T-helper 17 cell (primary cell): ENCODE data around the gene FRMD5. TPM values are rescaled to one million over a fixed set of nuclear protein-coding genes. Genes with fewer than 3 reads are reported as not detected.
A peak's percentile ranks its signal among the peaks of the same experiment; 100 is the strongest.
"Not testable (repeated sequence)": the region's sequence is repeated elsewhere in the genome, so short reads cannot be mapped to it uniquely, and the experiment has no call there.

ENCODE experiments used
- ATAC-seq: fragments of 150-1000 bp; cut with Tn5 transposase; 2 replicates; pipeline ENCODE4 v1.10.0; 2021; ENCODE audit warnings: mild to moderate bottlenecking, moderate library complexity
- DNase-seq, 3 donors: peaks; one replicate each; pipeline versions ENCODE4 v3.0.0 to v3.0.0-alpha.2; 2020 to 2021
- H3K9me3 ChIP-seq: one replicate; pipeline ENCODE4 v1.7.0; 2013; ENCODE audit warnings: low read length, mild to moderate bottlenecking; ENCODE audit not compliant: control insufficient read depth, poor library complexity, severe bottlenecking
- H3K27ac Mint-ChIP-seq: one replicate; pipeline ENCODE4 v1.8.0; 2022; ENCODE audit warnings: mild to moderate bottlenecking, moderate library complexity, mixed read lengths
- H3K27me3 Mint-ChIP-seq: one replicate; pipeline ENCODE4 v1.8.0; 2022; ENCODE audit warnings: mixed read lengths
- H3K36me3 Mint-ChIP-seq: one replicate; pipeline ENCODE4 v1.8.0; 2022; ENCODE audit warnings: low read depth, mixed read lengths
- H3K4me1 Mint-ChIP-seq: one replicate; pipeline ENCODE4 v1.8.0; 2022; ENCODE audit warnings: mild to moderate bottlenecking, mixed read lengths
- H3K4me3 Mint-ChIP-seq: one replicate; pipeline ENCODE4 v1.8.0; 2022; ENCODE audit warnings: mild to moderate bottlenecking, moderate library complexity, mixed read lengths
- total RNA-seq, 4 donors: library from RNA in 2 of 4; stranded (reverse) in 2 of 4; gene quantifications; one replicate each; pipeline ENCODE4 v1.2.3 and lab custom pipeline; 2022 to 2026

The FRMD5 gene
- total RNA-seq, 2 donors from 2014 or later: not detected

DNA sequence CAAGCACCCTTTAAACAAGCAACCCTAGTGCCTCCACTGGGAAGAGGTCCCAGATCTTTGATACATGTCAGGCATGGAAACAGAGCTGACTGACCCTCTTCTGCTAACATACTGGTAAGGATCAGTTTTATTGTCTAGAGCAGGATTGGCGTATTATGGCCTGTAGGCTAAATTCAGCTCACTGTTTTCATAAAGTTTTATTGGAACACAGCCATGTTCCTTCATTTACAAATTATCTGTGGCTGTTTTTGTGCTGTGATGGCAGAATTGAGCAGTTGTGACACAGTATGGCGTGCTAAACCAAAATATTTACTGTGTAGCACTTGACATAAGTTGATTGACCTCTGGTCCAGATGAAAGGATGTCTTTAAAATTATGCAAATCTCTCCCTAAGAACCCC is 323.2 kb downstream of the FRMD5 start:
- Mint-ChIP-seq H3K27ac (no peak overlapping the region), H3K36me3 (peaks cover 3% of the 10 kb centered on the region), H3K4me1 (peaks cover 7% of the 10 kb centered on the region), H3K4me3 (no peak overlapping the region), H3K27me3 (no peaks in the 10 kb centered on the region)
- DNase-seq (no peak), ATAC-seq (no peak)
- no peaks in the 10 kb centered on the region for H3K9me3 ChIP-seq

DNA sequence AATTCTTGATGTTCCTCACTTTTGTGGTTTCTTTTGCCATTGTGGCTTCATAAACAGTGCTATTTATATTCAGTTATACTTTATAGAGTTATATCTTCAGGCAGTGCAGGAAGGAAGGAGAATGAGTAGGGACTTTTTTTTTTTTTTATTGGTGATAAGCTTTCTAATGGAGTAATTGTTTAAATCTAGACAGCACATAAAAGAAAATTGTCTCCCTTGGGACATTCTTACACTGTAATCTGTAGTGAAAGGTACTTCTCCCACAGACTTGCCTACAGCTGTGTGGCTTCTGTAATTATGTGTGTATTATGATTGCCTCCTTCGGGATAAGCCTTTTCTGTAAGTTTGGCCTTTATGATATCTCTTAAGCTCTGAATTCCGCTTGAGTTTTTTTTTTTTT is 326.7 kb downstream of the FRMD5 start:
- H3K27me3 Mint-ChIP-seq: no peaks in the 10 kb centered on the region
- H3K27ac Mint-ChIP-seq: peak overlapping the region; percentile 39
- H3K4me1 Mint-ChIP-seq: peaks cover 7% of the 10 kb centered on the region
- peaks cover 5% of the 10 kb centered on the region for H3K36me3 Mint-ChIP-seq
- DNase-seq (no peak), ATAC-seq (no peak)
- no peak overlapping the region for H3K4me3 Mint-ChIP-seq
- no peaks in the 10 kb centered on the region for H3K9me3 ChIP-seq

DNA sequence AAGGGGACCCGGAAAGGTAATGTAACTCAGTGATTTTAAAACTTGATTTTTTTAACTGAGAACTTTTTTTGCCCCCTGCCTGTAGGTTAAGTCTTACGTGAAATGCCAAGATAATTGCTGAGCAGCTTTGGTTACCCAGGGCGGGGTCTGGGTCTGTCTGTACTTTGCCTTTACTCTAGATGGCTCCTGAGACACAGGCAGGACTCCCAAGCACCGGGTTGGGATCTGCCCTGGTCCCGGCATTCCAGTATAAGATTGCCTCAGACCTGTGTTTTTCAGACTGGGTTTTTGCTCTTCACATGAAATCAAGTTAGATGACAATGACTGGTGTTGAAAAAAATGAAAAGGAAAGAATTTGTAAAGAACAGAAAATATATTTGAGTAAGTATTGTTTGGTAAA is 328.0 kb downstream of the FRMD5 start:
- H3K4me1 Mint-ChIP-seq: peaks cover 5% of the 10 kb centered on the region
- no peak overlapping the region for H3K4me3 Mint-ChIP-seq
- no peaks in the 10 kb centered on the region for H3K27me3 Mint-ChIP-seq
- ATAC-seq: no peak
- no peak overlapping the region for H3K27ac Mint-ChIP-seq
- H3K36me3 Mint-ChIP-seq: peaks cover 5% of the 10 kb centered on the region
- DNase-seq: no peak
- H3K9me3 ChIP-seq: no peaks in the 10 kb centered on the region

DNA sequence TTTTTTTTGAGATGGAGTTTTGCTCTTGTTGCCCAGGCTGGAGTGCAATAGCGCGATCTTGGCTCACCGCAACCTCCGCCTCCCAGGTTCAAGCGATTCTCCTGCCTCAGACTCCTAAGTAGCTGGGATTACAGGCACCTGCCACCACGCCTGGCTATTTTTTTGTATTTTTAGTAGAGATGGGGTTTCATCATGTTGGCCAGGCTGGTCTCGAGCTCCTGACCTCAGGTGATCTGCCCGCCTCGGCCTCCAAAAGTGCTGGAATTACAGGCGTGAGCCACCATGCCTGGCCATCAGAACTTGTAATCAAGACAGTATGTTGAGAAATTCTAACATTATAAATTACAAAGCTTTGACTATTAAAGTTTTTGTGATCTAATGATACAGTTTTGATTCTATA is 328.4 kb downstream of the FRMD5 start:
- not testable (repeated sequence) for H3K4me3 Mint-ChIP-seq, H3K4me1 Mint-ChIP-seq, H3K27ac Mint-ChIP-seq, H3K9me3 ChIP-seq, H3K27me3 Mint-ChIP-seq, H3K36me3 Mint-ChIP-seq, ATAC-seq, DNase-seq

DNA sequence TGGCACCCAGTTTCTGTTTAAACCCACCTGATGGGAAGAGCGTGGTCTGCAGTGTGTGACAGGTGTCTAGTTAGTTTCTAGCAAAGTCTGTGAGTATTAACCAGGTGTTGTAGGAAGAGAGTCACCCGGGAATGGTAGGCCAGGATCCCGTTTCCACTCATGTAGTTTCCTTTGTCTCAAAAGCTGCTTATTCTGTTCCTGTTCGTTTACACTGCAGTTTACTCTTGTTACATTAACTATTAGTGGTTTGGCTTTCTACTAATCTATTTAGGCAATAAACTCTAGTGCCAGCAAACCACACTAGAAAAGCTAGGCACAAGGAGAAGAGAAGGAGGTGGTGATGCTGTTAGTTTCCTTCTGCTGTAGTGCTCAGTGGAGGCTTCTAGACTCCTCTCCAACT is 335.5 kb downstream of the FRMD5 start:
- Mint-ChIP-seq H3K27ac (no peak overlapping the region), H3K36me3 (peaks cover 2% of the 10 kb centered on the region), H3K4me1 (peaks cover 2% of the 10 kb centered on the region), H3K4me3 (no peak overlapping the region), H3K27me3 (no peaks in the 10 kb centered on the region)
- no peak for DNase-seq
- H3K9me3 ChIP-seq: no peaks in the 10 kb centered on the region
- no peak for ATAC-seq

DNA sequence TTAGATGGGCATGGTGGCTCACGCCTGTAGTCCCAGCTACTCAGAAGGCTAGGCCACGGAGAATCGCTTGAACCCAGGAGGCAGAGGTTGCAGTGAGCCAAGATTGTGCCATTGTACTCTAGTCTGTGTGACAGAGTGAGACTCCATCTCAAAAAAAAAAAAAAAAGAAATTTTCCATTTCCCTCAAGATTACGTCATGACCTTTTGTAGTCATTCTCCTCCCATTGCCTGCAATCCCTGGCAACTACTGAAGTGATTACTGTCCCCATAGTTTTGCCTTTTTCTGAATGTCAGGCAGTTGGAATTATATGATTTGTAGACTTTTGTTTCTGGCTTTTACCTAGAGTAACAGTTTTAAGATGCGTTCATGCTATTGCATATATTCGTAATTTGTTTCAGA is 340.3 kb downstream of the FRMD5 start:
- Mint-ChIP-seq H3K27me3 (no peaks in the 10 kb centered on the region), H3K36me3 (no peaks in the 10 kb centered on the region), H3K4me1 (peaks cover 2% of the 10 kb centered on the region), H3K4me3 (no peak overlapping the region), H3K27ac (no peak overlapping the region)
- no peaks in the 10 kb centered on the region for H3K9me3 ChIP-seq
- ATAC-seq (no peak), DNase-seq (no peak)

DNA sequence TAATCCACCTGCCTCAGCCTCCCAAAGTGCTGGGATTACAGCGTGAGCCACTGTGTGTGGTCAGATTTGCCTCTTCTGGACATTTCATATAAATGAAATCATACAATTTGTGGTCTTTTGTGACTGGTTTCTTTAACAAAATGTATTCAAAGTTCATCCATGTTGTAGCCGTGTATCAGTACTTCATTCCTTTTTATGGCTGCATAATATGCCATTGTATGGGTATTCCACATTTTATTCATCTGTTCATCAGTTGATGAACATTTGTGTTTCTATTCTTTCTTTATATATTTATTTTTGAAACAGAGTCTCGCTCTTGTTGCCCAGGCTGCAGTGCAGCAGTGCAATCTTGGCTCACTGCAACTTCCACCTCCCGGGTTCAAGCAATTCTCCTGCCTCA is 342.5 kb downstream of the FRMD5 start:
- no peaks in the 10 kb centered on the region for H3K9me3 ChIP-seq
- no peak overlapping the region for H3K27ac Mint-ChIP-seq
- no peak for ATAC-seq
- H3K36me3 Mint-ChIP-seq: no peaks in the 10 kb centered on the region
- H3K4me1 Mint-ChIP-seq: no peaks in the 10 kb centered on the region
- no peak for DNase-seq
- no peak overlapping the region for H3K4me3 Mint-ChIP-seq
- no peaks in the 10 kb centered on the region for H3K27me3 Mint-ChIP-seq

DNA sequence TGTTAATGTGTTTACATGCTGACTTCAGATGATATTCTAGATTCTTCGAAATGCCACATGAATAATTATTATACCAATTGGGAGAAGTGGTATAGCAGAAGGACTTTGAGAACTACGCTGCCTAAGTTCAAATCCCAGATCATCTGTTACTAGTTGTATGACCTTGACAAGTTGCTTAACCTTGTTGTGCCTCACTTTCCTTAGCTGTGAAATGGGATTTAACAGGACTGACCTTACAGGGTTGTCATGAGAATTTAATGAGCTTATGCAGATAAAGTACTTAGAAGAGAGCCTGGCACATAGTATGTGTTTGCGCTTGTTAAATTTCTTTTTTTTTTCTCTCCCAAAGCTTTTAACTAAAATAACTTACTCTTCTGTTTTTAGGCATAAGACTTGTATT is 343.8 kb downstream of the FRMD5 start:
- H3K36me3 Mint-ChIP-seq: no peaks in the 10 kb centered on the region
- no peaks in the 10 kb centered on the region for H3K4me1 Mint-ChIP-seq
- no peaks in the 10 kb centered on the region for H3K9me3 ChIP-seq
- no peak for ATAC-seq
- no peak for DNase-seq
- no peak overlapping the region for H3K27ac Mint-ChIP-seq
- H3K4me3 Mint-ChIP-seq: no peak overlapping the region
- H3K27me3 Mint-ChIP-seq: no peaks in the 10 kb centered on the region

DNA sequence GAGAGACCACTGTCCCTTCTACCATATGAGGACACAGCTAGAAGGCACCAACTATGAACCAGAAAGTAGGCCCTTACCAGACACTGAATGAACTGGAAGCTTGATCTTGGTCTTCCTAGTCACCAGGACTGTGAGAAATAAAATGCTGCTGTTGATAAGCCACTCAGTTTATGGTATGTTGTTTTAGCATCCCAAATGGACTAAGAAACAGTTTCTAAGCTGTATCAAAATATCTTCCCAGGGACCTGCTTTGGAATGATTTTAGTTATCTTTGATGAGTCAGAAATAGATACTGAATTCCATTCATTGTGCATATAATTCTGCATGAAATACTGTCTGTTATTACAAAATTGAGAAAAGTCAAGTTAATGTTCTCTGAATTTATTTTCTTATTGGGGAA is 349.6 kb downstream of the FRMD5 start:
- Mint-ChIP-seq H3K27ac (peak overlapping the region; percentile 30), H3K4me3 (no peak overlapping the region), H3K4me1 (no peaks in the 10 kb centered on the region), H3K36me3 (peaks cover 4% of the 10 kb centered on the region), H3K27me3 (no peaks in the 10 kb centered on the region)
- ATAC-seq (no peak), DNase-seq (no peak)
- no peaks in the 10 kb centered on the region for H3K9me3 ChIP-seq

DNA sequence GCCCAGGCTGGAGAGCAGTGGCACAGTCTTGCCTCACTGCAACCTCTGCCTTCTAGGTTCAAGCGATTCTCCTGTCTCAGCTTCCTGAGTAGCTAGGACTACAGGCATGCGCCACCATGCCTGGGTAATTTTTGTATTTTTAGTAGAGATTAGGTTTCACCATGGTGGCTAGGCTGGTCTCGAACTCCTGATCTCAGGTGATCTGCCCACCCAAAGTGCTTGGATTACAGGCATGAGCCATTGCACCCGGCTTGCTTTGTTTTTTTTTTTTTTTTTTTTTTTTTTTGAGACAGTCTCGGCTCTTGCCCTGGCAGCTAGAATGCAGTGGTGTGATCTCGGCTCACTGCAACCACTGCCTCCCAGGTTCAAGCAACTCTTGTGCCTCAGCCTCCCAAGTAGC is 362.6 kb downstream of the FRMD5 start:
- not testable (repeated sequence) for H3K36me3 Mint-ChIP-seq, ATAC-seq, H3K27me3 Mint-ChIP-seq, DNase-seq, H3K9me3 ChIP-seq
- H3K4me1 Mint-ChIP-seq: peaks cover 30% of the 10 kb centered on the region
- H3K4me3 Mint-ChIP-seq: peak overlapping the region; percentile 61
- H3K27ac Mint-ChIP-seq: peak overlapping the region; percentile 71

DNA sequence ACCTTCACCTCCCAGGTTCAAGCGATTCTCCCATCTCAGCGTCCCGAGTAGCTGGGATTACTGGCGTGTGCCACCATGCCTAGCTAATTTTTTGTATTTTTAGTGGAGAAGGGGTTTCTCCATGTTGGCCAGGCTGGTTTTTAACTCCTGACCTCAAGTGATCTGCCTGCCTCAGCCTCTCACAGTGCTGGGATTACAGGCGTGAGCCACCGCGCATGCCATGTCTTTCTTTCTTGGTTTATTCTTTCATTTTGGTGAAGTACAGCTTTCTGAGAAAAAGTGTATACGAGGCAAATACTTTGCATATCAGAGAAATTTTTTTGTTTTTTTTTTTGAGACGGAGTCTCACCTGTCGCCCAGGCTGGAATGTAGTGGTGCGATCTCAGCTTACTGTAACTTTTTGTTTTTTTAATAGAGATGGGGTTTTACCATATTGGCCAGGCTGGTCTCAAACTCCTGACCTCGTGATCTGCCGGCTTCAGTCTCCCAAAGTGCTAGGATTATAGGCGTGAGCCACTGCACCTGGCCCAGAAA is 363.5 kb downstream of the FRMD5 start:
- not testable (repeated sequence) for ATAC-seq, DNase-seq, H3K9me3 ChIP-seq, H3K36me3 Mint-ChIP-seq, H3K27me3 Mint-ChIP-seq
- peaks cover 34% of the 10 kb centered on the region for H3K4me1 Mint-ChIP-seq
- peak overlapping the region; percentile 61 for H3K4me3 Mint-ChIP-seq
- H3K27ac Mint-ChIP-seq: peak overlapping the region; percentile 71

DNA sequence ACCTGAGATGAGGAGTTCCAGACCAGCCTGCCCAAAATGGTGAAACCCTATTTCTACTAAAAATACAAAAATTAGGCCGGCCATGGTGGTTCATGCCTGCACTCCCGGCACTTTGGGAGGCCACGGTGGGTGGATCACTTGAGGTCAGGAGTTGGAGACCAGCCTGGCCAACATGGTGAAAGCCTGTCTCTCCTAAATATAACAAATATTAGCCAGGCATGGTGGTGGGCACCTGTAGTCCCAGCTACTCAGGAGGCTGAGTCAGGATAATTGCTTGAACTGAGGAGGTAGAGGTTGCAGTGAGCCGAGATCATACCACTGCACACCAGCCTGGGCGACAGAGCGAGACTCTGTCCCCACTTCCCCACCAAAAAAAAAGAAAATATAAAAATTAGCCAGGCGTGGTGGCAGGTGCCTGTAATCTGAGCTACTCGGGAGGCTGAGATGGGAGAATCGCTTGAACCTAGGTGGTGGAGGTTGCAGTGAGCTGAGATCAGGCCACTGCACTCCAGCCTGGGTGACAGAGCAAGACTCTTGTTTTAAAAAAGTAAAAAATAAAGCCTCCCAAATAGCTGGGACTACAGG is 364.3 kb downstream of the FRMD5 start:
- H3K27me3 Mint-ChIP-seq, H3K36me3 Mint-ChIP-seq, H3K4me3 Mint-ChIP-seq, ATAC-seq, H3K9me3 ChIP-seq, DNase-seq, H3K27ac Mint-ChIP-seq: not testable (repeated sequence)
- peaks cover 34% of the 10 kb centered on the region for H3K4me1 Mint-ChIP-seq

DNA sequence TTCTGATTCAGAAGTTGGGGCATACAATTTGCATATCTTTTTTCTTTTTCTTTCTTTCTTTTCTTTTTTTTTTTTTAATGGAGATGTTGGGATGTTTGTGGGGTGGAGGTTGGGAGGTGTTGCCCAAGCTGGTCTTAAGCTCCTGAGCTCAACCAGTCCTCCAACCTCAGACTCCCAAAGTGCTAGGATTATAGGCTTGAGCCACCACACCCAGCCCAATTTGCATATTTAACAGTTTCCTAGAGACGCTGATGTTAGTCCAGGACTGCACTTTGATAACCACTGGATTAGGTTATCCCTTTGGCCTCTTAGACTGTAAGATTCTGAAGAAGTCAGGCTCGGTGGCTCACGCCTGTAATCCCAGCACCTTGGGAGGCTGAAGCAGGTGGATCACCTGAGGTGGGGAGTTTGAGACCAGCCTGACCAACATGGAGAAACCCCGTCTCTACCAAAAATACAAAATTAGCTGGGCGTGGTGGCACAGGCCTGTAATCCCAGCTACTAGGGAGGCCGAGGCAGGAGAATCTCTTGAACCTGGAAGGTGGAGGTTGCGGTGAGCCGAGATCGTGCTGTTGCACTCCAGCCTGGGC is 365.0 kb downstream of the FRMD5 start:
- peaks cover 34% of the 10 kb centered on the region for H3K4me1 Mint-ChIP-seq

DNA sequence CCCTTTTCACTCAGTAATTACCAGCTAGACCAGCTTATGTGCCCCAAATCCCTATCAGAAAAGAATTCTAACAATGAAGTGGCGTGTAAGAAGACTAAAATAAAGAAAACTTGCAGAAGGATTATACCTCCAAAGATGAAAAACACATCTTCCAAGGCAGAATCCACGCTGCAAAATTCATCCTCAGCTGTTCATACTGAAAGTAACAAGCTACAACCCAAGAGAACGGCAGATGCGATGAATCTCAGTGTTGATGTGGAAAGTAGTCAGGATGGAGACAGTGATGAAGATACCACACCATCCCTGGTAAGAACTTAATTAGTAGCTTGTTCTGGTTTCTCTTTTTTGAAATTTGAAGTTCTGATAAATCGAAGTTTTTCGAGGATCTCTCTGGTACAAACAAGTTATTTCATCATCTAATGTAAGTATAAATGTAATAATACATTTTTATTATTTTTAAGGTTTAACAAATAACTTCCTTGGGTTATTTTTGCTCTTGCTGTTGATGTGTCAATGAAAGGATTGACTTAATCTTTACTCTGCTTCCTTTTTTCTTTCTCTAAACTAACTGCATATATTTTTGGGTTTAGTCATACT is 366.9 kb downstream of the FRMD5 start:
- DNase-seq: no peak
- H3K36me3 Mint-ChIP-seq: no peaks in the 10 kb centered on the region
- H3K27me3 Mint-ChIP-seq: no peaks in the 10 kb centered on the region
- peaks cover 43% of the 10 kb centered on the region for H3K4me1 Mint-ChIP-seq
- no peak for ATAC-seq
- peak overlapping the region; percentile 94 for H3K27ac Mint-ChIP-seq
- H3K4me3 Mint-ChIP-seq: peak overlapping the region; percentile 91
- no peaks in the 10 kb centered on the region for H3K9me3 ChIP-seq

More for the DNA sequence above, 365.0 kb downstream of the FRMD5 start:
- H3K27me3 Mint-ChIP-seq, ATAC-seq, H3K9me3 ChIP-seq, H3K4me3 Mint-ChIP-seq, H3K36me3 Mint-ChIP-seq, DNase-seq: not testable (repeated sequence)
- peak overlapping the region; percentile 82 for H3K27ac Mint-ChIP-seq
